Measurements from ENCODE around the gene TMEM107.
A peak's percentile ranks its signal among the peaks of the same experiment; 100 is the strongest.

The TMEM107 gene

GRCh38 chr17:8186446-8186786 lies 10.2 kb upstream of the TMEM107 start (continued):
- peak; percentile 56 for TF ChIP-seq PRDM10 (tag by site-specific recombination; IDR thresholded peaks at IDR 0.05)
- TF ChIP-seq SP7 (tag by site-specific recombination; IDR thresholded peaks at IDR 0.05) = no peak
- no peak for TF ChIP-seq ZNF701 (tag by site-specific recombination; IDR thresholded peaks at IDR 0.05)
- no peak for TF ChIP-seq ZNF549 (tag by site-specific recombination; IDR thresholded peaks at IDR 0.05)
- TF ChIP-seq BCL6B (tag by site-specific recombination; IDR thresholded peaks at IDR 0.05) = no peak
- TF ChIP-seq ZSCAN4 (tag by site-specific recombination; IDR thresholded peaks at IDR 0.05) = no peak
- TF ChIP-seq ZNF341 (tag by site-specific recombination; IDR thresholded peaks at IDR 0.05; ENCODE audit: low read depth) = no peak; the same call in none of the 2 replicates
- no peak for TF ChIP-seq SCRT1 (tag by site-specific recombination; IDR thresholded peaks at IDR 0.05; ENCODE audit: borderline replicate concordance)
- TF ChIP-seq ZBTB20 (tag by site-specific recombination; IDR thresholded peaks at IDR 0.05) = peak; percentile 81; the same call in 1 of the 2 replicates
- 0 out of 2 replicates have a peak, but pooled peaks have one; percentile 5 for TF ChIP-seq ZNF664 (tag by site-specific recombination; IDR thresholded peaks at IDR 0.05)
- TF ChIP-seq ZNF18 (tag by site-specific recombination; IDR thresholded peaks at IDR 0.05) = no peak
- TF ChIP-seq ZNF280D (tag by site-specific recombination; IDR thresholded peaks at IDR 0.05) = no peak
- TF ChIP-seq ZNF645 (tag by site-specific recombination; IDR thresholded peaks at IDR 0.05) = no peak
- no peak for TF ChIP-seq ZNF426 (tag by site-specific recombination; IDR thresholded peaks at IDR 0.05)
- no peak for TF ChIP-seq ZNF76 (tag by site-specific recombination; IDR thresholded peaks at IDR 0.05; ENCODE audit: borderline replicate concordance, low read depth)
- no peak for TF ChIP-seq ZNF629 (tag by site-specific recombination; IDR thresholded peaks at IDR 0.05)
- TF ChIP-seq ZSCAN30 (tag by site-specific recombination; IDR thresholded peaks at IDR 0.05) = no peak
- no peak for TF ChIP-seq ZNF140 (tag by site-specific recombination; IDR thresholded peaks at IDR 0.05)
- no peak for TF ChIP-seq ZSCAN18 (tag by site-specific recombination; IDR thresholded peaks at IDR 0.05)
- no peak for TF ChIP-seq HIC1 (tag by site-specific recombination; IDR thresholded peaks at IDR 0.05)
- no peak for TF ChIP-seq GLI2 (tag by site-specific recombination; IDR thresholded peaks at IDR 0.05; ENCODE audit: borderline replicate concordance, low read depth)
- TF ChIP-seq BCL11A (tag by site-specific recombination; IDR thresholded peaks at IDR 0.05; ENCODE audit: low read depth) = no peak
- no peak for TF ChIP-seq SETDB1 (IDR thresholded peaks at IDR 0.05; ENCODE audit: insufficient read length, low read length)
- no peak for TF ChIP-seq ZXDB (tag by site-specific recombination; IDR thresholded peaks at IDR 0.05)
- no peak for TF ChIP-seq ZNF335 (tag by site-specific recombination; conservative IDR thresholded peaks at IDR 0.05)
